AG09319 (cell line): ENCODE results near the gene POTEB3.
"Not testable (repeated sequence)": the region's sequence is repeated elsewhere in the genome, so short reads cannot be mapped to it uniquely, and the experiment has no call there.

Experiments used
- DNase-seq: peaks from one replicate; pipeline ENCODE4 v3.0.0-alpha.2; 2010; ENCODE audit warnings: low read depth; ENCODE audit errors: extremely low read depth

The POTEB3 gene

DNA sequence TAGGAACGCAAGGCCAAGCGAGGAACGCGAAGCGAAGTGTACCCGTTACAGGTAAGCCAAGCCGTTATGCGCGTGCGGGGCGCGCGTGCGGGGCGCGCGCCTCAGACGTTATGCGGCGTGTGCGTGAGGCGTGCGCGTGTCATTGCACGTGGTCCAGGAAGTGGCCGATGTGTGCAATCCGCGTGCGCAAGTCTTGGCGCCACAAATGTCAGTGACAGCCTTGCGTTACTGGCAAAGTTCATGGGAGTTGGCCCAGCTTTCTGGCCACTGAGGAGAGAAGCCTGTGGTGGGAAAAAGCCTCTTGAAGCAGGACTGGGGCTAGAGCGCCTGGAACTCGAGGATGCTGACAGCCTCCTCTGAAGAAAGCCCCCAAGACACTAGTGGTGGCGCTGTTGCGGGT is at the start of gene POTEB3:
Gene POTEB3, minus strand, starts transcription at position 101 of the 400 bp plus-strand sequence. CDS start 488 bp downstream, outside the sequence.
- DNase-seq: not testable (repeated sequence)

DNA sequence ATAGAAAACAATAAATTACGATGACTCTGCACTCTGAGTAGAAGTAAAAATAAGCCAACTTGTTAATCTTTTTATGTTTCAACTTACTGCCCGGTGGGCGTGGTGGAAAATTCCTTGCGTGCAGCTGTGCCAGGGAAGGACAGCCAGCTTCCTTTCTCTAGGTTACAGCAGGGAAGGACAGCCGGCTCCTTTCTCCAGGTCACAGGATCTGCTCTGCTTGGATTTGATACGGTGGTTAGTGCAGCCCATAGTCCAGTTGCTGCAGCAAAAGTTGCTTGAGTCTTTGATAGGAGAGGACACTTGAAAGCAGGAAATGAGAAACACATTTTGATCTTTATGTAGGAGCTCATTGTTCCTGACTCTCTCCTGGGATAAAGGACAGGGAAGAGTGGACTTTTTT is 13.4 kb upstream of the POTEB3 start:
- DNase-seq: not testable (repeated sequence)

DNA sequence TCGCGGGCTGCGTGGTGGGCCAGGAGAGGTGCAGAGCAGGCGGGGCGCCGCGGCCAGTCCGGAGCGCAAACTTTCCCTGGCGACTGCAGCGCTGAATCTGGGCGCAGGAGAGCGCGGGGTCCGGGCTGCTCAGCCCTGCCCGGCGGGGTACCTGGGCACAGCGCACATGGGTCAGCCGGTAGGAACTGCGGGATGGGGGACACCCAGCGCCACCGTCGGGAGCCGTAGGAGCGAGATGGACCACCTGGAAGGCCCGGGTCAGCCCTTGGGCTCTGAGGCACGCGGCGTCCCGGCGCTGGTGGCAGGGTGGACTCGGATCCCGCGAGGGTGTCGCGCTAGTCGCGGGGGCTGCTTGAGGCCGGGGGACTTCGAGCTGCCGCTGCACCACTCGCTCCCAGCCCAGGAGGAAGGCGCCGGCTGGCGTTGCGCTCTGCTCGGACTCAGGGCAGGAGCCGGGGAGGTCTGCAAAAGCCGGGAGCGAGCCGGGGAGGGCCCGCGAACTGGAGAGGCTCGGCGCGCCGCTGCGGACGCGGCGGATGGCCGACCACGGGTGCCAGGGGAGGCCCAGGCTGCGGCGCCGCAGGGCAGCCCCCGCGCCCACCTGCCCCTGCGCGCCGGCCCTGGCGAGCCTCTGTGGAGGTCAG is 11.7 kb upstream of the POTEB3 start:
- not testable (repeated sequence) for DNase-seq

DNA sequence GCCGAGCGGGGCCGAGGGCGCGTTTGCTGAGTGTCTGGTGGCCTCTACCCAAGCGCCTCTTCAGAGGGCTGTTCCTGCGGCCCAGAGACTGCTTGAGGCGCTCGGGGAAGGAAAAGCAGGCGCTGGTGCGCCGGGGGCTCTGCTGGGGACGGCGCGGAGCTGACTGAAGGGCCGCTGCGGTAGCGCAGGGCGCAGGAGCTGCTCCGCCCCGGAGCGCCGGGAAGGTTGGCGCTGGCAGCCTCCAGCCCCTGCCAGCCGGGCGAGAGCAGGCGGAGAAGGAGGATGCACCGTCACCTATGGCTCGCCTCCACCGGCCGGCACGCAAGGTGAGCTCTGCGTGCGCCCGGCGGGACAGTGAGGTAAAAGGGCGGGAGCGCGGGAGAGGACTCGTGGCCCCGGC is 11.2 kb upstream of the POTEB3 start:
- not testable (repeated sequence) for DNase-seq

DNA sequence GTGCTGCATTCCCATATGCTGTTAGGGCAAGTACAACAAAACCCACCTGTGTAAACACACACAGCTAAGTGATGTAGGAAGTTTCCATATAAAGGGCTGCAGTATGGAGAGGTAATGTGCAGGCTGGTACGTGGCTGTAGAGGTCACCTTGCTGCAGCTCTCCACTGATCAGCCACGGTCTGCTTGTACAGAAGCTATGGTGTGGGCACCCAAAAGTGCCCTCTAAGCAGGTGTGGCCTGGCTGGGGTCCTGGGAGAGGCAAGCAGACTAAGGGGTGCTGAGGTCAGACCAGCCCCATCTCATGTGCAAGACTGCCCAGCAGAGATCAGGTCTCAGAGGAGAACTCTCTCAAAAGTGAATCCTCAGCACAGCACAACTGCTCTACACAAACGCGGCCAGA is 32.9 kb downstream of the POTEB3 start:
- DNase-seq: not testable (repeated sequence)

DNA sequence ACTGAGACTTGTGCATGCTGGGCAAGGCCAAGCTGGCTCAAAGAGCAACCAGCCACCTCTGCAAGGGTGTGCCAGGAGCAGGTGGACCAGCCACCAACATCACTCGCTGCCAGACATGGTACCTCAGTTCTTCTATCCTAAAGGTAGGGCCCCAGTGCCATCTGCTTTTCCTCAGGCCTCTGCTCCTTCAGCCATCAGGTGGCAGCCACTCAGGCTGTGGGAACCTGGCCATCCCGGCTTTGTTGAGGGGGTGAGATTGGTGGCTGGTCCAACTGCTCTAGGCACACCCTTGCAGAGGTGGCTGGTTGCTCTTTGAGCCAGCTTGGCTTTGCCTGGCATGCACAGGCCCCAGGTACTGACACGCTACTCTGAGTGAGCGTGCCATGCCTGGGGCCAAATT is 38.8 kb downstream of the POTEB3 start:
- DNase-seq: not testable (repeated sequence)

DNA sequence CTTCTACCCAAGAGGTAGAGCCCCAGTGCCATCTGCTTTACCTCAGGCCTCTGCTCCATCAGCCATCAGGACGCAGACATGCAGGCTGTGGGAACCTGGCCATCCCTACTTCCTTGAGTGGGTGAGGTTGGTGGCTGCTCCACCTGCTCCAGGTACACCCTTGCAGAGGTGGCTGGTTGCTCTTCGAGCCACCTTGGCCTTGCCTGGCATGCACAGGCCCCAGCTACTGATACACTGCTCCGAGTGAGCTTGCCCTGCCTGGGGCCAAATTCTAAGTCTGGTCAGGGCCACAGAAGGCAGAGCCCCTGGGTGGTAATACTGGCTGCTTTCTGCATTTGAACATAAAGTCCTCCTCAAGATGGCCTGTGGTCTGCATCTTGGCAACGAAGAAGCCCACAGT is 41.2 kb downstream of the POTEB3 start:
- DNase-seq: not testable (repeated sequence)

DNA sequence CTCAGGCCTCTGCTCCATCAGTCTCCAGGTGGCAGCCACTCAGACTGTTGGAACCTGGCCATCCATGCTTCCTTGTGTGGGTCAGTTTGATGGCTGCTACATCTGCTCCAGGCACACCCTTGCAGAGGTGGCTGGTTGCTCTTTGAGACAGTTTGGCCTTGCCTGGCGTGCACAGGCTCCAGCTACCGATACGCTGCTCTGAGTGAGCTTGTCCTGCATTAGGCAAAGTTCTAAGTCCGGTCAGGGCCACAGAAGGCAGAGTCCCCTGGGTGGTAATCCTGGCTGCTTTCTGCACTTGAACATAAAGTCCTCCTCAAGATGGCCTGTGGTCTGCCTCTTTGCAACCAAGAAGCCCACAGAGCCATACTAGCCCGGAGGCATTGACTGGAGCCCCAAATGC is 41.8 kb downstream of the POTEB3 start:
- DNase-seq: not testable (repeated sequence)

DNA sequence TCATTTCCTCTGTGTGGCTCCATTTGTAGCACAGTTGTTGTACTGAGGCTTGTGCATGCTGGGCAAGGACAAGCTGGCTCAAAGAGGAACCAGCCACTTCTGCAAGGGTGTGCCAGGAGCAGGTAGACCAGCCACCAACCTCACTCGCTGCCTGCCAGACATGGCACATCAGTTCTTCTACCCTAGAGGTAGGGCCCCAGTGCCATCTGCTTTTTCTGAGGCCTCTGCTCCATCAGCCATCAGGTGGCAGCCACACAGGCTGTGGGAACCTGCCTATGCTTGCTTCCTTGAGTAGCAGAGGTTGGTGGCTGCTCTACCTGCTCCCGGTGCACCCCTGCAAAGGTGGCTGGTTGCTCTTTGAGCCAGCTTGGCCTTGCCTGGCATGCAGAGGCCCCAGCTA is 42.6 kb downstream of the POTEB3 start:
- not testable (repeated sequence) for DNase-seq

DNA sequence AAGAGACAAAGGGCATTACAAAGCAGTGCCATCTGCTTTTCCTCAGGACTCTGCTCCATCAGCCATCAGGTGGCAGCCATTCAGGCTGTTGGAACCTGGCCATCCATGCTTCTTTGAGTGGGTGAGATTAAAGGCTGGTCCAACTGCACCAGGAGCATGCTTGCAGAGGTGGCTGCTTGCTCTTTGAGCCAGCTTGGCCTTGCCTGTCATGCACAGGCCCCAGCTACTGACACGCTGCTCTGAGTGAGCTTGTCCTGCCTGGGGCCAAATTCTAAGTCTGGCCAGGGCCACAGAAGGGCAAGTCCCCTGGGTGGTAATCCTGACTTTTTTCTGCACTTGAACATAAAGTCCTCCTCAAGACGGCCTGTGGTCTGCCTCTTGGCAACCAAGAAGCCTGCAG is 43.1 kb downstream of the POTEB3 start:
- DNase-seq: not testable (repeated sequence)

DNA sequence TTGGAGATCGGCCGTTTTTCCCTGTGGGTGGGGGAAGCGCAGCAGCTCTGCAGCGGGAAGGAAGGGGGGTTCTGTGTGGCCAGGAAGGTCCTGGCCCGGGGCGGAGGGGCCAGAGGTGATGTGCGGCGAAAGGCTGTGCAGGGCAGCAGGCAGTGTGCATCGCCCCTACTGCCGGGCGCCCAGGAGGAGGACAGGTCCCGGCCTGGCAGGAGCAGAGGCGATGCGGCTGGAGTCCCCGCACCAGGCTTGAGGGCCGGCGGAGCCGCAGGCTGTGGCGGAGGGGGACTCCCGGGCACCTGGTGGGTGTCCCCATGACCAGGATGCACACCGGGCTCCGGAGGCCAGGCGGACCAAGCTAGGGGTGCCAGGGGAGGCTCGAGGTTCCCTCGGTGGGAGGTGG is 54.3 kb downstream of the POTEB3 start:
- not testable (repeated sequence) for DNase-seq

DNA sequence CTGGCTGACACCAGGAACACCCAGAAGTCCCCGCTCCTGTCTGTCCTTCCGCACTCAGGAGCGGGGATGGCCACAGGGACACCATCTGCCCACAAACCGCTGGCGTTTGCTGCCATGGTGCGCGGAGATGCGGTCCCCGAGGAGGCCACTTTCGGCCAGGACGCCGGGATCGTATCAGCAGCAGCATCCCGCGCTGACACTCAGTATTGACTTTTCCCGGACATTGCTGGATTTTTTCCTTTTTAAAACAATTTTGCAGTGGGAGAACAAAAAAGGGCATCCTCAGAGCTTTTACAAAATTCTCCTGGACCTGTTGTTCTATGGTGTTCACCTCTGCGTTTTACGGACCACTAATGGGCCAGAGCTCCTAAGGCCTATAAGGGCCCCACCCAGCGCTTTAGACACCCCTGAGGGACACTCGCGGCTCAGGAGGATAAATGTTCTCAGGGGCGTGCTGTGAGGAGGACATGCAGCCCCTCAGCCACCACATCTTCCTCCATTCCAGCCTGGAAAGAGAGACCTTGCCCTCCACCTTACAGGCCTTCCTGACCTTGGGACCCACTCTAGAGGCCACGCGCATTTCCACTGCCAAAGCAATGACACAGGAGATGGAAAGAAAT is 56.3 kb downstream of the POTEB3 start:
- DNase-seq: not testable (repeated sequence)

DNA sequence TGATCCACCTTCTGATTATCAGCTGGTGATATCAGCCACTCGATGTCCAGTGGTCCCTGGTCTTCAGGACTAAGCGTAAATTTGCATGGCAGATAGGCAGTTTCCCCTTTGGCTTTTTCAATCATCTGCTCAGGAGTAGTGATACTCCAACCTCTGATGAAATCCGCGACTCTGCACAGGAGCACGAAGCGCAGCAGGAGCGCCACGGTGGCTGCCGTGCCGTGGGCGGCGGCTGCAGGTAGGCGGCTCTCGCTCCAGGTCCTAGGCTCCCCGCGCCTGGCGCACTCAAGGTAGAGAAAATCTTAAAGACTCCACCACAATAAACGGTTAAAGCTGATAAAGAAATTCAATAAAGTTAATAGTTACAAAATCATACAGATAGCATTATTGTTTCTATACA is 66.6 kb downstream of the POTEB3 start:
- DNase-seq: not testable (repeated sequence)

DNA sequence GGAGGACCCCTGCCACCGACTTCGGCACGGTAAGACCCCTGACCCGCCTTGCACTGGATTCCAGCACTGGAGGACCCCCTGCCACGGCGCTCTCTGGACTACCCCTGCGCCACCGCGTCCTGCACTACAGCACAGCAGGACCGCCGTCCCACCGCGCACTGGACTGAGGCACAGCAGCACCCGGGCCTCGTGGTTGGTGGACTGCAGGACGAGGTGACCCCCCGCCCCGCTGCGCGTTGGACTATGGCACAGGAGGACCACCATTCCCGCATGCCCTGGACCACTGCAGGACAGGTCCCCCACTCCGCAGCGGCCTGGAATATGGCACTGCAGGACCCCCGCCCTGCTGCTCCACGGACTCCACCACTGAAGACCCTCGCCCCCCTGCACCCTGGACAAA is 71.1 kb downstream of the POTEB3 start:
- not testable (repeated sequence) for DNase-seq

DNA sequence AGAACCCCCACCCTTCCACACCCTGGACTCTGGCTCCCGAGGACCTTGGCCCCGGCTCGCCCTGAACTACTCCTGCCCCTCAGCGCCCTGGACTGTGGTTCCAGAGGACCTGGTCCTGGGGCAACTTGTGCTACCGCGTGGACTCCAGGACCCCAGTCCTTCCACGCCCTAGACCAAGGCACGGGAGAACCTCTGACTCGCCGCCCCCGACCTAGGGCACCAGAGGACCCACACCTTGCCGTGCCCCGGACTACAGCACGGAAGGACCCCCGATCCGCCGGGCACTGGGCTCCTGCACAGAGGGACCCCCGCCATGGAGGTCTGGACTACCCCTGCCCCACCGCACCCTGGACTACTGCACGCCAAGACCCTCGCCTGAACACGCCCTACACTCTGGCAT is 71.7 kb downstream of the POTEB3 start:
- not testable (repeated sequence) for DNase-seq
